SKM-1 (cell line): Measurements from ENCODE around the gene RBM44.

Experiments
- DNase-seq: peaks from one replicate; lab custom pipeline; 2025; ENCODE audit not compliant: unreplicated experiment; lab: John Stamatoyannopoulos, UW

Gene RBM44

DNA sequence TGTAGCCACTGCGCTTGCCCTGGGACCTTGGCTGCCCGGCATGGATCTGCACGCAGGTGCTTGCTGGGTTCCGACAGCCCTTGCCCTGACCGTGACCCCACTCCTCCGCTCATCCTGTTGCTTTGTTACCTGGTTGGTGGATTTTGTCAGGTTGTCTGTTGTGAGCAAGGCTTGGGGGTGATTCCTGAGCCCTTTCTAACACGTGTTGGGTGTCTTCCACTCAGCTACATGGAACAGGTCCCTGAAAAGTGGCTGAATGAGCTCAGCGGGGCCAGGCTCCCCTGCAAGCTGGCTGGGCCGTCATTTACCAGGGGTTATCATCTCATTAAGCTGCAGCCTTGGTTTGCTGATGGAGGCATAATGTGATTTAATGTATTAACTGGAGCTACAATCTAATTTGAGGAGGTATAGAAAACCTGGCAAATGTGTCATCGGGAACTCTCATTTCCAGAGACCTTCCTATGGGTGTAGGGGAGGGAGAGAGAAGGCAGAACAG, 85.4 kb downstream of the RBM44 start:
- DNase-seq, result no peak

DNA sequence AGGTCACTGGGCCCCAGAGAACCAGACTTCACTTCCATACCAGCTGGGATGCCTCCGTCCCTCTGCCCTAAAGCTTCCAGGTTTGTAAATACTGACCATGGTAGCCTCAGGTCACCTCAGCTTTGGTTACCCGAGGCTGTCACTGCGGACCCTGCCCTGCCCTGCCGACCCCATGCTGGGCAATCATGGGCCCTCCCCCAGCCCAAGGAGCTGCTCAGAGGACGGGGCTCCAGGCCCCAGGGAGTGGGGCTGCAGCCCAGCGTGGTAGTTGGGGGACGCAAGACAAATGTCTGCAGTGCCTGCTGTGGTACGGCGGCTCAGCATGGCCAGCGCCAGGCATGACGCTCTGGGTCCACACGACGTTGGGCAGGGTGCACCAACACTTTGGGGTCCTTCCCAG, 86.1 kb downstream of the RBM44 start:
- DNase-seq, result no peak

DNA sequence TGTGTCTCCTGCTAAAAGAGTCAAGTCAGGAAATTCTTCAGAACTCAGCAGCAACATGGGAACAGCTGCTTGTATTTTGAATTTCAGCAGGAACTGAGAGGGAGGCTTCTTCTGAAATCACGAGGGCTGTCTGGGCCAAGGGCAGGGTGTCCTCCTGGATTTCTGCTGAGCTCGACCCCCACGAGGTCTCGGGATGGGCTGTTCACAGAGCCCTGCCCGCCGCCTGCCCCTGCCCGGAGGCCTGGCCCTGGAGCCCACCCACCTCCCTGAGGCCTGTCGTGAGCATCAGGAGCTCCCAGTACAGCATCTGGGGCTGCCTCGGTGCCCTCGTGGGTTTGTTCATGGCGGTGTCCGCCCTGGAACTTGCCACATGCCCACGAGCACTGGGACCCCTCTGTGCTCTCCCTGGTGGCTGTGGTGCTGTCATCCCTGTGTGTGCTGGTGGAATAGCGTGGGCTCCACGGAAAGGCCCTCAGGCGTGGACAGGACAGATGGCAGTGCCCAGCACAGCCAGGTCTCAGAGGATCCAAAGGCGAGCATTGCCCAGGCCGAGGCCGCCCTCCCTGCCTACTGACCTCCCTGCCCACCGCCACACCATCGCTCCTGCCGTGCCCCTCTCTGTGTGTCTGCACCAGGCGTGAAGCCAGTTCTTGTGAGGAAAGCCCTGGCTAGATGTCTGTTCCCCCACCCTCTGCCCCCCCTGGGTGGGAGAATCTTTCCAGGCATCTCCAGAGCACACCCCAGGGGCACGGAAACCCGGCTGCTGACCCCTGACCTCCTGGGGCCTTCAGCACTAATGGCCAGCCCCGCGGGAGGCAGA, 86.7 kb downstream of the RBM44 start:
- no peak for DNase-seq

DNA sequence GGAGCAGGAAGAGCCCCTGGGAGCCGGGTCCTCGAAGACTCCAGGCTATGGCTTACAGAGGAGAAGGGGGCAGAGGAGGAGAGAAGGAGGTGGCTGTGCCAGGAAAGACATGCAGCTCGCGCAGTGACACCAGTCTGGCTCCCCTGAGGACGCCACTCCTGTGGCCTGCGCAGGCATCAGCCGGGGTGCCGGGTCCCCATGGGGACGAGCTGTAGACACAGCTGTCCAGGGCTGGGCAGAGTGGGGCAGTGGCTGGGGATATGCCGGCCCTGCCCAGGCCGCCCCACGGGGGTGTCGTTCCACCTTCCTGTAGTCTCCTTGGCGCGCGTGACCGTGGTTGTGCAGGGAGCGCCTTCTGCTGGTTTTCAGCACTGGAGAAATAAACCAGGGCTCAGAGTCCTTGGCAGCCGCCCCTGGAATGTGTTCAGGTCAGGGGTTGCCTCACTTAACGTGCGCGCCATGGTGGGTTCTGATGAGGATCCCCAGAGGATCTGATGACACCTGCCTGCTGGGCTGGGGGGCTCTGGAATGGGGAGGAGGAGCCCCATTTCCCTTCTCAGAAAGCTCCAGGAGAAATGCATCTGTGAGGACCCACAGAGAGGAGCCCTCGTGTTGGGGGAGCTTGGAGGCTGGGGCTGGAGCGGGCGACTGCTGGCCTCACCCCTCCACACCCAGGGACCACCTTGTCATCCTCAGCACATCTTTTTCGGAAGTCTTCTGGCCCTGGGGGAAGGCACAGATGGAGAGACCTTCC, 87.5 kb downstream of the RBM44 start:
- DNase-seq, result no peak

DNA sequence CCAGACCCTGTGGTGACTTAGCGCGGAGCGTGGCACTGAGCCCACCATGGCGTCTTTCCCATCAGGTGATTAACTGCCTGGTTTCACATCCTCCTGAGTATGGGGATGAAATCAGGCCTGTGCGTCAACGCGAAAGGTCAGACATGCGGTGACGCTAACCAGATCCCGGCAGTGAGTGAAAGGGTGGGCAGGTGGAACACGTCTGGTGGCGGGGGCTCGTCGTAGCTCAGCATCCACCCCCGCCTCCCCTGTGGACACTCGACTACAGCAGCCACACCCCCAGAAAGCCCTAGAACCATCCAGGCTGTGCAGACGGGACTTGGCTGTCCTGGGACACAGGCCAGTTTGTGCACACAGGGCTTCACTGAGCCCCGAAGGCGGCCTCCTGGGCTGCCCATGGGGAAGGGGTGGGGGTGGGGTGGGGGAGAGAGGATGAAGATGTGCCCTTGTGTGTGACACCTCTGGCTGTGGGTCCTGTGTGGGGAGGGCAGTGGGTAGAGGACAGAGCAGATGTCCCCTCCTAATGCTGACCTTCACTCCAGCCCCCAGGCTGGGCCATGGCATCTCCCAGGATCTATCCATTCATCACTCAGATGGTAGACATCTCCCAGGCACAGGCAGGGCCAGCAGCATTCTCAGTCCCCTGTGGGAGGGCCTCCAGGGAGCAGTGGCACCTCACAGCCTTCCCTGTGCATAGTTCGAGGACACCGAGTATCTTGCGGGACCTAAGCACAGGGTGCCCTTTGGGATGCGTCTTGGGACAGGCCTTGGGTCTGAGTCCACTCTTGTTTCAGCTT, 88.3 kb downstream of the RBM44 start:
- no peak for DNase-seq

DNA sequence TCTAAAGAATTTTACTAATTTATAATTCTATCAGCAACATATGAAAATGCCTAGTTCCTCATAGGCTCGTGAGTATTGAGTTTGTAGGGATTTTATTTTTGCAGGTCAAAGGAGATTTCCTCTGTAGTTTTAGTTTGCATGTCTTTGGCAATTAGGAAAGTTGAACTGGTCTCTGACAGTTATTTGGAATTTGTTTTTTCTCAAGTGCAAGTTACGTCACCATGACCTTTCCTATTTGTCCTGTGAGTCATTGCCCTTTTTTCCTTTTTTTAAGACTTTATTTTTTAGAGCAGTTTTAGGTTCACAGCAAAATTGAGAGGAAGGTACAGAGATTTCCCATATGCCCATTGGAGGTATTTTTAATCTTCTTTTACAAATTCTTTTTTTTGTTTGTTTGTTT, 89.8 kb downstream of the RBM44 start:
- DNase-seq, result no peak

DNA sequence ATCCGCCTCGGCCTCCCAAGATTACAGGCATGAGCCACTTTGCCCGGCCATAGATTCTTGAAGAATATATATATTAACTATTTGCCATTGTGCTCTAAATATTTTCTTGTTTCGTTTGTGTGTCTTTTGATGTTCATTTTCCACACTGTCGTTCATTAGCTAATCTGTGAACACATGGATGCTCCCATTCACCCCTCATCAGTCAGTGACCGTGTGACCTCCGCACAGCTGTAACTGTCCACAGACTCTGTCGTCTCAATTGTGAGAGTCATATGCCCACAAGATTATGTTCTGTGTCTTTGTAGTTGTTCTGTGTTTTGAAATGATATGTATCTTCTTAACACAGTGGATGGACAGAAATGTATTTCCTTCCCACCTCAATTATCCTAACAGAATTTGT, 90.4 kb downstream of the RBM44 start:
- DNase-seq, result no peak

DNA sequence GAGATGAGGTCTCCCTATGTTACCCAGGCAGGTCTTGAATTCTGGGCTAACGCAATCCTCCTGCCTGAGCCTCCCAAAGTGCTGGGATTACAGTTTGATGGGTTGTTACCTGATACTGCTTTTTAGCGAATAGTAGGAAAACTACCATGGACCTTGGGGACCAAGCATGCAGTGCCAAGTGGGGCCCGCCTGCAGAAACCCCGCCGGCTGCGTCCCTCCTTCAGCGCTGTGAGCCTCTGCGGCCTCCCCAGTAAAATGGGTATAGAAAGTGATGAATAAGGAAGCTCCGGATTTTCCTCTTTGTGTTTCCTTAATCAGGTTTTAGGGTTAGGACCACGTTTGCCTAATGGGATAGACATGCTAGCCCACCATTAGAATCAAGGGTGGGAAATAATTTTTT, 91.2 kb downstream of the RBM44 start:
- no peak for DNase-seq
